GM19468 (cell line): ENCODE measurements around the gene STK39.
"Not testable (repeated sequence)": the region's sequence is repeated elsewhere in the genome, so short reads cannot be mapped to it uniquely, and the experiment has no call there.

Experiments
- ATAC-seq: cut with Tn5 transposase; IDR thresholded peaks from one replicate; pipeline ENCODE4 v1.9.1; 2021; ENCODE audit warnings: mild to moderate bottlenecking, moderate library complexity, moderate number of reproducible peaks; ENCODE audit not compliant: unreplicated experiment; ENCODE audit errors: extremely low read depth

STK39 gene

DNA sequence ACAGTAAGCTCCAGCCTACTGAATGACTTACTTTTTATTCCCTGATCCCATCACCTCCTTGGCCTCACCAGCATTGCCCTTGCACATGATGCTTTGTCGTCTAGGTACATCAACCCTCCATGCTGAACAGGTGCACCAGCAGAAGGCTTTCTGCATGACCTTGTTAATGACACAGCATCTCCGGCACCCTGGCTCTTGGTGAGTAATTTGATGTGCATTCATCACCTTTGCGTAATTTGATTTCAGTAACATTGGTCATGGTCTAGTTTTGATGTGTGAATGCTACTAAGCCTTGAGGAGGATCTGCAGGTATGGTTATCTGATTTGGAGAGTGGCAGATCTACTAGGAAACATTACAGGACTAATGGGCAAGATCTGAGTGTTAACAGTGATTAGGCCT lies 103.6 kb downstream of the STK39 start:
- ATAC-seq: no peak

DNA sequence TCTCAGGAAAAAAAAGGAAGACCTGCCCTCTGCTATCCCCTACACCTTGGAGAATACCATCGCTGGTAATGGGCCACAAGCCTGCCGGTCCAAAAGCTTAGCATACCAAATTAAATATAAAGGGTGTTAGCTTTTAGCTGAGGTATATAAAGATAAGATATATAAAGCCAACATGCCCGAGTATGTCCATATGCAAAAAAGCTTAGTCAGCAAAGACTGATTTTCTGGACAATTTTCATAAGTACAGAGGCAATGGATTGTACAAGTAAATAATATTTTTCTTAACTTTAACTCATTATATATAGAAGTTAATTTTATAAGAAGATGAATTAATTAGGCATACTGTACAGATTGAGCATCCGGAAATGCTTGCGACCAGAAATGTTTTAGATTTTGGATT lies 106.5 kb downstream of the STK39 start:
- no peak for ATAC-seq

DNA sequence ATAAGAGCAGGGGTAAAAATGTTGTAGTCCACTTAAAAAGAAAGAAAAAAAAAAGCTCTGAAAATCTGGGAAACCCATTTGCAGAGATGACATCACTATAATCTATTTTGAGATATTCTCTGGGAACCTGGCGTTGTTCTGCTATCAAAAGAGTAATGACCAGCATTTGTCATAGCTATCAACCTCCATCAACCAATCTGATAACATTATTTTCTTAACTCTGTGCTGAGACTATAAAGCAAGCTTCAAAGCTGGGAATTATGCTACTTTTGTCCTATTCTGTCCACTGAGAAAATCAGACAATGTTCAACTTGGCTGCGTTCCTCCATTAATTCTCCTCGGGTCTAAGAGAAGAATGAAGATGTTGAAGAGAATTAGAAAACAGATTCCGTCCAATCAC lies 107.5 kb downstream of the STK39 start:
- ATAC-seq: no peak

DNA sequence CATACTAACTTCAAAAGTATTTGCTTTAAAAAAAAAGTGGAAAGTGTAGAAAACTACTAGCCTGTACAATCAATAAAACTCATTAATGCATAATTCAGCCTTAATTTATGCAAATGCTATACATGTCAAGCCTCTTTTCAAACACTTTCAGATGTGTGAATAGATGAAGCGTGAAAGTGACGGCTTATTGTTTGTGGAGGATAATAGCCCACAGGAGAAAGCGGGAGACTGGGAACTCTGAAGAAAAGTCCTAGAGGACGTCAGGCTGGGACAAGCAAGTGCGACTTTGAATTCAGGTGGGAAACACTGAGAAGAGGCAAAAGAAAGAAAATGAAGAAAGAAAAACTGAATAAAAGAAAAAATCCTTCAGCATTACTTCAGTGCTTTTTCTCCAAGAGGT lies 108.5 kb downstream of the STK39 start:
- ATAC-seq: no peak

DNA sequence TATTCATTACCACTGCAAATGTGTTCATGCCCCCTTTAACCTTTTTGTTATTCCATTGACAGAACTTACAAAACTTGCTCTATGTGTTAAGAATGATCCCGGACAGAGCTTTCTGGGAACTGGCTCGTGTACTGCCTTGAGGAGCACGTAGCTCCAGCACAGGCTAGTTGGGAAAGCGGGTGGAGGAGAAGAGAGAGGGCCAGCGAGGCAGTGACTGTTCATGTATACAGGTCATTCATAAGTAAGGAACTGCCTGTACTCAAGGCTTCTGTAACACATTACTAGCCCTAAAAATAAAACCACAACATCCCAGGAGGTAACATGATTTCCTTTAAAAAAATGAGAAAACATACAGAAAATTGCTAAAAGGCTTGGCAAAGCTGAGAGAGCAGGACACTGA lies 109.0 kb downstream of the STK39 start:
- ATAC-seq: no peak

DNA sequence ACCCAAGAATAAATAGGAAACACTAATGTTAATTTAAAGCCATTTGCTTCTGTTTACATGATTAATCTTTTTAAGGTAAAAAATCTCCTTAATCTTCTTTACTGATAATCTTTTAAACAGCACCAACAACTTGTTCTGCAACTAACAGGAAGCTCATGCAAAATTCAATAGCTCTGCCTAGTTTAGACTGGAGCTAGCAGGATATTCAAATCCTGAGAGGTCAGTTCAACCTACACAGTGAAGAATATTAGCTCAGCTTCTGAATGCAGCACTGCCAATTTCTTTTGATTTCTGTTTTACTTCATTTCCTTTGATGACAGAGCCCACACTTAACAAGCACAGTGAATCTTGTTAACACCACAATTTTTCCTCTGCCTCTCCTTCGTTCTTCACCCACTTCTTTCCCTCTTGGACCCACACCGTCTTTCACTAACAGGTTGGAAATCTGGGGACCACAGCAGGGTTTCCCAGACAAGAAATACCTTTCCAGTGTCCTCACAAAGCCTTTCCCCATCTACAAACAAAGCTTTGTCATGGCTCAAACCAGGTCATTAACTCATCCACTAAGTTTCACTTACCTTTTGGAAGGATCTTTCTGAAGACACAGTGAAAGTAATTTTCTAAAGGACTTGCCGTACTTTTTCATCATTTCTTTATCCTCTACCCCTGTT lies 109.8 kb downstream of the STK39 start:
- no peak for ATAC-seq

DNA sequence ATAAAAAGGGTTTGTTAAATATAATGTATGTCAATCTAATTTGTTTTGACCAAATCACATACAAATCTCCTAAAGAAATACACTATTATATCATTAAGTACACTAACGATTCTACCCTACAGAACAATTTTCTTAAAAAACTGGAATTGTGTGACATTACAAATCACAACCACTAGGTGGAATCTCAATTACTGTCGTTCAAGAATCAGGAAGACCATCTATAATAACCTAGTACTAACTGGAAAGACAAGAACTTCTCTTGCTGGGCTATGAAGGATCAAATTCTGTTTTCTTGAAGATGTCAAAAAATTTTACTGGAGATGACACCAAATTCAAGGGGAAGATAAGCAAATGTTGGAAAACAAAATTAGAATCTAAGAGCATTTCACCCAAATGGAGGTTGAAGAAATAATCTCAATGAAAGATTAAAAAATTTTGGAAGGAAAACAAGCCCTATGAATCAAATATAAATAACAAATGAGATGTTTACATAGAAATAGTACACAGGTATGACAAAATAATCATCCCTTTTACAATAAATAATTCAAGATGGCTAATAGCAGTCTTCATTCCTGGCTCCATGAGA lies 110.9 kb downstream of the STK39 start:
- no peak for ATAC-seq

DNA sequence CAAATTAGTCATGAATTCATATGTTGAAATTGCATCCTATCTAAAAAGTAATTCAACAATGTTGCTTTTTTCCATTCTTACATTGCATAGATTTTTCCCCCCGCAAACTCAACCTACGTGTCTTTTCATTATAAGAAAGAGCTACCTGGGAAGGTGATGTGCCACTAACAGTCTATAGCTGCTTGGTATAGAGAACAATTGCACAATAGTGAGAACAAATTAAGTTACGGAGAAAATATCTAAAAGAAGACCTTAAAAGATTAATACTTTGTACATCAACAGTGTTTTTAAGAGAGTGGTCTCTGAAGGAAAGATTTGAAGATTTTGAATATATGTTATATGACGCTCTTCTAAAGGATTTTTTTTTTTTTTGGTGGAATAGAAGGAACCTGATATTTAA lies 111.8 kb downstream of the STK39 start:
- ATAC-seq: no peak

DNA sequence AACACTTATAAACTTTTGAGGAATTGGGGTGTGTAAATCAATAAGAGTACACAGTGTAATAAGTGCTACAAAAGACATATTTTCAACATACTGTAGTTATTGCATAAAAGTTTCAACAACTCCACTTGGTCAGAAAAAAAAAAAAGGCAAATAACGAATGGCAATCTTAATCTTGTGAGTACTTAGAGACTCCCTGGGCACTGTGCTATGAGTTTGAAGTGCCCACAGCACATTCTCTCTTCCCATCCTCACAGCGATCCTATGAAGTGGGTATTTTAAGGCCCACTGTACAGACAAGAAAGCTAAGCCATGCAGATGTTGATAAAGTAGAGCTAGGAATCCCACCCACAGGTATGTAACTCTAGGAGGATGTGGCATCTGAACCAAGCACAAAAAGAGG lies 112.3 kb downstream of the STK39 start:
- ATAC-seq: no peak

DNA sequence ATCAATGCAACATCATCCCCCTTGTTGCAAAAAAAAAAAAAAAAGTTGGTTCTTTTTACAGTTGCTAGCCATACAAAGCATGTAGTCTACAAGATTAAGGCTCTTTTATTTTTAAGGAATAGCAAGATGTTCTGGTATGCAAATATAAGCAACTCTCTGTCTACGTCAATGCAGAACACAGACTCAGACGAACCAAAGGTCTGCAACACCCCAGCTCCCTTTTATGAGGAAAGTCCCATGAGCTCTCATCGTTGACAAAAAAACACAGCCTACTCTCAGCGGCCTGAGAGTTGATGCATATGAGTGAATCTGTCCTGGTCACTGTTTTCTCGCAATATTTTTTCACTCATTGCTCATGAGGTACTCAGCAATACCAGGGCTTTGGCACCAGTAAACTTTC lies 112.9 kb downstream of the STK39 start:
- ATAC-seq: no peak

DNA sequence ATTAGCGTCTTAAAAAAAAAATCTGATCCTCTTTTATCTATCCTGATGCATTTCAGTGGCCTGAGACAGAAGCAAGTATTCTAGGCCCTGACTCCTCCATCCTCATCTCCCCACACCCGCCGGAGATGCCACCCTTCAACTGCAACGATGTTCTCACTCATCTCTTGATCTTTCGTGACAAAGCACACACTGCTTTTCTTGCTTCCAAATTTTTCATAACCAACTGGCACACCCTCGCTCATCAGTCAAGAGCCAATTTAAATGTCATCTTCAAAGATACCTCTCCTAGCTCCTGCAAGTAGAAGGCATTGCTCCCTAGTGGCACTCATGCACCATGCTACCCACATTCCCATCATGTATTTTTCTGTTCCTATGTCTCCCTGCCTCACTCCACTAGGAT lies 115.0 kb downstream of the STK39 start:
- no peak for ATAC-seq

DNA sequence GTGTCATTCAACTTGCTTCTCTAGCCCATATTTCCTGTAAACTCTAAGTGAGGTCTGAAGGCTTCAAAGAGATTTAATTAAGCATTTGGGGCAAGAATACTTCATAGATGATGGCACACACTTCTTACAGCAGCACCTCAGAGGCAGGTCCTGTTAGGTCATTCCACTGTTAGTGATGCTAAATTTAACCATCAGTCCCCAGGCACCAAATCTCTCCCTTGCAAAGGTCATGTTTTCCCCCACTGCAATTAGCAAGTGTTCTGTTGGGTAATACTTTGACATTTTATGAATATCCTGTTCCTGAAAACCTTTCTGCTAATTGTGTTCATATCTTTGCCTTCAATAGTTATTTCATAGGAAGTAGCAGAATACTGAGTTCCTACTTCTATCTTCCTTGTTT lies 117.0 kb downstream of the STK39 start:
- ATAC-seq: no peak

DNA sequence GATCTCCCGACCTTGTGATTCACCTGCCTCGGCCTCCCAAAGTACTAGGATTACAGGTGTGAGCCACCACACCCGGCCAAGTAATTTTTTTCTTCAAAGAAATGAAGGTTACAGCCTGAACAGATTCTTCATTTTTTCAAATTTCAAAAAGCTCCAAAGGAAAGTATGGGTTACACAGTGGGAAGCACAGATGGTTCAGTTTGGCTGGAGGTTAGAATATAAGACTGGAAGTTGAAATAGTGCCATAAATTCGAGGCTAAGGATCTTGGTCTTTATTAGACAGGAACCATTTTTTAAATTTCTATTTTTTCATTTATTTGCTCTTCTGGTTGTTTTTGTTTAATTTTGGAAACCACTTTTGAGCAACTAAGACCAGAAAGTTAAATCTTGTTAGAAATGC lies 120.0 kb downstream of the STK39 start:
- no peak for ATAC-seq

DNA sequence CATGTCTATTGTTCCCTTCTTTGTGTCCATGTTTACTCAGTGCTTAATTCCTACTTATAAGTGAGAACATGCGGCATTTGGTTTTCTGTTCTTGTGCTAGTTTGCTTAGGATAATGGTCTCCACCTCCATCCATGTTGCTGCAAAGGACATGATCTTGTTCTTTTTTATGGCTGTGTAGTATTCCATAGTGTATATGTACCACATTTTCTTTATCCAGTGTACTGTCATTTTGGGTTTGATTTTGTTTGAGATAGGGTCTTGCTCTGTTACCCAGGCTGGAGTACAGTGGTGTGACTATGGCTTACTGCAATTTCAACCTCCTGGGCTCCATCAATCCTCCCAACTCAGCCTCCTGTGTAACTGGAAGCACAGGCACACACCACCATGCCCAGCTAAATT lies 125.2 kb downstream of the STK39 start:
- ATAC-seq: not testable (repeated sequence)

DNA sequence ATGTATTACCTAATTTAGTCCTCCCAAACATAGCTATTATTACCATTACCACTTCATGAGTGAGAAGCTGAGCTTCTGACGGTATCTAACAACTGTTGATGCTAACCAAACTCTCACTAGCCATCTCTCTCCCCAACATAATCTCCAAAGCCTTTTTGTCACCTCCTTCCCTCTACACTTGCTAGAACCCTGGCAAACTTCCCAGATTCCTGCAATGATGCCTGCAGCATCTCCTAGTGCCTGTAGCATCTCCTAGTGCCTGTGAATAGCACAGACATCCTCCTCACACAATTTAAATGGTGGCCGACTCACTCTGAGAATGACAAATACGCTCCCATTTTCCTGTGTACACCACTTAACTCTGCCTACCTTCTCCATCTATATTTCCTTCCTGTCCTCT lies 126.7 kb downstream of the STK39 start:
- no peak for ATAC-seq

DNA sequence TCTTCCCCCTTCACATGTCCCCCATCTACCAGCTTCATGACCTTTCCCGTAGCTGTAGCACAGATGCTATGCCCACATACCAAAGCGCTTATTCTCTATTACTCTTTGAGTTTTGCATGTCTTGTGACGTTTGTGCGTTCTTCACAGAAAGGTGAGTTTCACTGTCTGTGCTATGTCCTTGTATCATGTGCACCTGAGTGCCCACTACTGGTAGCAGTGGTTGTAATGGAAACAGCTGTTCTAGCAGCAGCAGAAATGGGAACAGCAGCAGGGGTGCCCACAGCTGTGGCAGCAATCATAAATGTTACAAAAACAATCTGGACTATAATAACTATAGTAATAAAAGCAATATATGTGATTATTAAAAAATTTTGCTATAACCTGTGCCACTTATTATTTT lies 127.1 kb downstream of the STK39 start:
- no peak for ATAC-seq

DNA sequence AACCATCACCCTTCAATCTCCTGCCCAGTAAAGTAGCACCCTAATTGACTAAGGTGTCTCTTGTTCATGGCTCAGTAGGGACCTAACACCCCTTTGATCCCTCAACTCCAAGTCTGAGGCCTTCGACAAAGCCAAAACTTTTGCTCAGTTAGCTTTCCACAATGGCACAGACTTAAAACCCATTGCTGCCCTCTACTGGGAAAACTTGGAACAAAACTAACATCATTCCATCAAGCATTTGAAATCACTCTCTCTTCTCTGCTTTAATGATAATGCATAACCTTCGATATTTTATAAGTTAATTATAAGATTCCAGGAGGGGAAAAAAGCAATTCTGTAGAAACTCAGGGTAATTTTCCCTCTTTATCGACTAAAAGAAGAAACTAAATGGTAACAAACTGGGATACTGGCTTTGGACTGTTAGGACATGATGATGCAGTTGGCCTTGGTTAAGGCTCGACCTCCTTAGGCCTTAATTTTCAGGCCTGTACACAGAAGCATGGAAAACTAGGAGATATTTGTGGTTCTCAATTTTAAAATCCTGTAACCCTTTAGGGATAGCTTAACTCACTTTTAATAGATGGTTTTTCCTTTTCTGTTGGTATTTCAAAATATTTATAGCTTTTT lies 127.8 kb downstream of the STK39 start:
- ATAC-seq: no peak

DNA sequence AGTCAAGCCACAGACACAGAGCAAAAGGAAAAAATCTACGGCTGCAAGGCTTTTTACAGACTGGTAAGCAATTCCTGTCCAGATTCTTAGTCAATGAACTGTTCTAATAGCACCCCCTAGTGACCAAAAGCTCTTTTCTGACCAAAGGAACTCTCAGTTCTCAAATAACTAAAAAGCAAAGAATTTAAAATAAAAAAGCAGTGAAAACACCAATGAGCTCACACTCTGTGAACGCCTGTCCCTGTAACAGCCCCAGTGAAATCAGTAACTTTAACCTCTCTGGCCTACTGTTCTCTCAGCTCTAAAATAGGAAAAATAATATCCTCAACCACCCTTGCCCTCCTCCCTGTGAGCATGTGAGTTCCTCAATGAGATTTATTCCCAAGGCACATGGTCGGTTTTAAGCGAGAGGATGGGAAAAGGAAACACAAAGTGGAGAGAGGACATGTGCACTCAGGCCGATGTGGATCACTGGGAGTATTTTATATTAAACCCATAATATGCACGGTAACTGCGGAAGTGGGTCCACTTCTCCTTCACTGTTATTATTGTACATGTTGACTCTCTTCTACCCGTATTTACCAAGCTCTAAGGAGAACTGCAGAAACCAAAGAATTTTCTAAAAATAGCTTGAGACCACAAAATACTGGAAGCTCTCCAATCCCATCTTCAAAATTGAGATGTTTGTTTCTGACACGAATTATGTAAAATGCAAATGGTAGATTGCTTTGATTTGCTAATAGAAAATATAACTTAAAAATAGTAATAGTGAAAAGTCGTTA lies 128.5 kb downstream of the STK39 start:
- no peak for ATAC-seq

DNA sequence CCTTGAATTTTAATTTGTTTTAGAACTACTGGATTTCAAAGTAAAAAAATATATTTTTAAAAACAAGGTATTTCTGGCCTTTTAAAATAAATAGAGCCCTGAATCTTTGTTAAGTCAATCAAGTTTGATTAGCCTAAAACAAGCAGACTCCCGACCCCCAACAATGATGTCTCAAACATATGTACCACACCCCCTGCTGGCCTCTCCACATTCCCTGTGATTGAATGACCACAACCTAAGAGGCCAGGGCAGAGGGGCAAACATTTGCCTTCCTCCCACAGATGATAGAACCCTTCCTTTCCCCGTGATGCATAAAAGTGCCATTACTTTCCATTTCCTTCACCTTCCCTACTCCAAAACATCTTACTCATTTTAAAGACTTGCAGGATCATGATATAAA lies 130.9 kb downstream of the STK39 start:
- no peak for ATAC-seq

DNA sequence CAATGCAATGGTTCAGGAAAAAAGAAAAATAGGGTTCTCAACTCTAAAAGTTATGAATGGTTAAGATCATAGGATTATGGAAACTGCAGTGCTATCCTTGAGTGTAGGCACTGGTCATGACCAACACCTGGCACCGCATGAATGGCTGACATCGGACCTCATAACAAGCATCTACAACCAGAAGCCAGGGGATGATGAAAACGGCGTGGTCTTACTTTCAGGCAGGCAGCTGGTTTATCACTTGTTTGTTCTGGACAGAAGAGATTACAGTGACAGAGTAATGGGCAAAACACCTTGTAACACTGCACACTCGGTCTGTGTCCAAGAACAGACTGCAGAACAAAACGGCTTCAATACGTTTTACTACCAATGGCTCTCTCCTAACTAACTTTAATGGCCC lies 132.8 kb downstream of the STK39 start:
- no peak for ATAC-seq

DNA sequence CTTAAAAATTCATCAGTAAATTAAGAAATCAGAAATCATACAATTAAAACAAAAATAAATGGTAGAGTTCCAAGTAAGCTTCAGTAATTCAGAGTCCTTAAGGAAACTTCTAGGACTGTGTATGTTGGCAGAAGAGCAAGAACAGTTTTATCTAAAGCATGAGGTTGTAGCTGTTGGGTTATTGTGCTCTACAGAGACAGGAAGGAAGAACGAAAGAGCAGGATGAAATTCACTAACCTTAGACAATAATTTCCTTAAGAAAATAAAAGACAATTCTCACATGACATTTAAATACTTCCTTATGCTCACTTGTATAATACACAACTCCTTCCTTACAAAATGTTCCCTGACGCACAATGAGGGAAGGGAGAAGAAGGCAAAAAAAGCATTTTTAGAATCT lies 133.4 kb downstream of the STK39 start:
- no peak for ATAC-seq
